Hypothalamus (tissue), 51 donors: ENCODE results near the gene SNRNP25.

Experiments used
- DNase-seq, 51 donors: peaks; one replicate each; lab custom pipeline; 2025; lab: John Stamatoyannopoulos, UW

SNRNP25 gene

GRCh38 chr16:75580-76501 is 22.2 kb downstream of the SNRNP25 start:
- DNase-seq = peak in 6 of 51 donors; percentile 12 to 41 (median 22)

- peak in 6 of 51 donors; percentile 12 to 37 (median 26) for DNase-seq
These were observed 23.1 kb downstream of the SNRNP25 start for GRCh38 chr16:76535-77272.

GRCh38 chr16:77273-77806 is 23.7 kb downstream of the SNRNP25 start:
- peak in 11 of 51 donors; percentile 26 to 61 (median 47) for DNase-seq

GRCh38 chr16:77807-78443 is 24.3 kb downstream of the SNRNP25 start, which contains the start of gene MPG:
Gene MPG (plus strand): TSS chr16:78225. CDS start chr16:78310, 85 bp downstream.
- DNase-seq = peak in 50 of 51 donors; percentile 27 to 90 (median 72)

GRCh38 chr16:78444-79150 is 25.0 kb downstream of the SNRNP25 start:
- DNase-seq = peak in 7 of 51 donors; percentile 19 to 62 (median 44)

- DNase-seq = no peak
These were observed 25.8 kb downstream of the SNRNP25 start for GRCh38 chr16:79151-80054.

GRCh38 chr16:83060-83603 is 29.5 kb downstream of the SNRNP25 start:
- no peak for DNase-seq

- DNase-seq = peak in 1 of 51 donors; percentile 46
These were observed 30.4 kb downstream of the SNRNP25 start for GRCh38 chr16:83781-84615.

GRCh38 chr16:84718-85406 is 31.2 kb downstream of the SNRNP25 start:
- peak in 8 of 51 donors; percentile 10 to 63 (median 24) for DNase-seq

GRCh38 chr16:85407-85782 is 31.8 kb downstream of the SNRNP25 start:
- DNase-seq = no peak

- DNase-seq = no peak
These were observed 32.2 kb downstream of the SNRNP25 start for GRCh38 chr16:85865-86264.

- DNase-seq = peak in 1 of 51 donors; percentile 66
These were observed 32.9 kb downstream of the SNRNP25 start for GRCh38 chr16:86483-86952.

GRCh38 chr16:88613-89012 is 35.0 kb downstream of the SNRNP25 start:
- no peak for DNase-seq

GRCh38 chr16:89391-90302 is 36.0 kb downstream of the SNRNP25 start:
- DNase-seq = no peak

GRCh38 chr16:91484-91883 is 37.9 kb downstream of the SNRNP25 start:
- DNase-seq = peak in 35 of 51 donors; percentile 27 to 87 (median 61)
